Mucosa of descending colon (tissue), 3 donors: ENCODE data around the gene PTPRQ. TPM values are rescaled to one million over a fixed set of nuclear protein-coding genes. Genes with fewer than 3 reads are reported as not detected.

Source experiments
- ATAC-seq: fragments of 200-7000 bp; cut with Tn5 transposase; one replicate; pipeline ENCODE4 v1.9.1; 2020; ENCODE audit warnings: mild to moderate bottlenecking, moderate library complexity
- DNase-seq, 3 donors: peaks; one replicate each; pipeline ENCODE4 v3.0.0-alpha.2; 2020
- H3K36me3 ChIP-seq: fragments of 200-600 bp; one replicate; pipeline ENCODE4 v1.8.0; 2021; ENCODE audit warnings: low read depth, mild to moderate bottlenecking
- H3K4me1 ChIP-seq: fragments of 200-600 bp; one replicate; pipeline ENCODE4 v1.8.0; 2021; ENCODE audit warnings: low read depth, mild to moderate bottlenecking
- H3K4me3 ChIP-seq: fragments of 200-600 bp; one replicate; pipeline ENCODE4 v1.8.0; 2021; ENCODE audit warnings: mild to moderate bottlenecking
- H3K9me3 ChIP-seq: fragments of 200-600 bp; one replicate; pipeline ENCODE4 v1.8.0; 2021; ENCODE audit warnings: mild to moderate bottlenecking
- CTCF ChIP-seq: fragments of 200-600 bp; IDR thresholded peaks from one replicate; pipeline ENCODE4 v1.8.0; 2022; ENCODE audit warnings: antibody characterized with exemption, mild to moderate bottlenecking
- intact Hi-C, 2 donors: fragments of 100-400 bp; cut with DNase I in 1 of 2; cut with micrococcal nuclease in 1 of 2; formaldehyde crosslinking; loops; one replicate each; pipeline versions ENCODE4 v1.11.0 to v1.11.1; 2022; cut with DNase I, micrococcal nuclease
- total RNA-seq, 3 donors: library from RNA; stranded (reverse); fragmentation: NEBNext Ultra II Directional in 2 of 3; extraction: Animal tissue kit (Norgen Biotek cat#: 25700) in 2 of 3; gene quantifications; one replicate each; pipeline versions ENCODE4 v1.2.1 to v1.2.4, GENCODE V29; 2021 to 2023
- donor health status: DM: no; HTN: no; CAD: no; lungs with moderate emphysema.
- donor health status: DM: no; HTN: no; CAD: no.
- donor health status: DM: no; HTN: yes; CAD: no.

Gene PTPRQ
- total RNA-seq, 3 donors from 2014 or later, result 0.16 TPM; not detected in 2

GRCh38 chr12:80697270-80697887 is 253.3 kb downstream of the PTPRQ start:
- DNase-seq (no peak), ATAC-seq (no peak)
- no peak for TF ChIP-seq CTCF
- no peaks in the 10 kb centered on the region for H3K36me3 ChIP-seq
- no peaks in the 10 kb centered on the region for H3K9me3 ChIP-seq
- no peak overlapping the region for H3K4me3 ChIP-seq
- intact Hi-C loops, result no loop called here
- H3K4me1 ChIP-seq, result no peaks in the 10 kb centered on the region

- Histone ChIP-seq H3K36me3 (no peaks in the 10 kb centered on the region), H3K4me1 (no peaks in the 10 kb centered on the region), H3K4me3 (no peak overlapping the region), H3K9me3 (no peaks in the 10 kb centered on the region)
- ATAC-seq, result no peak
- intact Hi-C loops, result no loop called here
- DNase-seq, result no peak
- no peak for TF ChIP-seq CTCF
Measured at GRCh38 chr12:80698256-80698655, 254.2 kb downstream of the PTPRQ start.

GRCh38 chr12:80698847-80699542 is 255.0 kb downstream of the PTPRQ start:
- no peaks in the 10 kb centered on the region for H3K36me3 ChIP-seq
- intact Hi-C loops, result no loop called here
- ATAC-seq, result no peak
- DNase-seq, result no peak
- no peaks in the 10 kb centered on the region for H3K9me3 ChIP-seq
- TF ChIP-seq CTCF, result no peak
- H3K4me1 ChIP-seq, result no peaks in the 10 kb centered on the region
- H3K4me3 ChIP-seq, result no peak overlapping the region

- Histone ChIP-seq H3K36me3 (no peaks in the 10 kb centered on the region), H3K9me3 (no peaks in the 10 kb centered on the region), H3K4me3 (no peak overlapping the region), H3K4me1 (no peaks in the 10 kb centered on the region)
- ATAC-seq, result no peak
- no peak for DNase-seq
- no peak for TF ChIP-seq CTCF
- intact Hi-C loops, result no loop called here
Measured at GRCh38 chr12:80700327-80700726, 256.3 kb downstream of the PTPRQ start.

- no peaks in the 10 kb centered on the region for H3K9me3 ChIP-seq
- no peak overlapping the region for H3K4me3 ChIP-seq
- TF ChIP-seq CTCF, result no peak
- no peaks in the 10 kb centered on the region for H3K4me1 ChIP-seq
- intact Hi-C loops, result no loop called here
- DNase-seq (no peak), ATAC-seq (no peak)
- no peaks in the 10 kb centered on the region for H3K36me3 ChIP-seq
Measured at GRCh38 chr12:80701388-80701787, 257.4 kb downstream of the PTPRQ start.
